AG09319 (cell line): ENCODE data around the gene GIPR.
"Not testable (repeated sequence)": the region's sequence is repeated elsewhere in the genome, so short reads cannot be mapped to it uniquely, and the experiment has no call there.

Experiments
- DNase-seq: peaks from one replicate; pipeline ENCODE4 v3.0.0-alpha.2; 2010; ENCODE audit warnings: low read depth; ENCODE audit errors: extremely low read depth
- CTCF ChIP-seq: IDR thresholded peaks from 2 replicates; pipeline ENCODE4 v1.5.1; 2011; ENCODE audit warnings: low read depth, mild to moderate bottlenecking, inconsistent platforms, low read length, moderate library complexity

GIPR gene

DNA sequence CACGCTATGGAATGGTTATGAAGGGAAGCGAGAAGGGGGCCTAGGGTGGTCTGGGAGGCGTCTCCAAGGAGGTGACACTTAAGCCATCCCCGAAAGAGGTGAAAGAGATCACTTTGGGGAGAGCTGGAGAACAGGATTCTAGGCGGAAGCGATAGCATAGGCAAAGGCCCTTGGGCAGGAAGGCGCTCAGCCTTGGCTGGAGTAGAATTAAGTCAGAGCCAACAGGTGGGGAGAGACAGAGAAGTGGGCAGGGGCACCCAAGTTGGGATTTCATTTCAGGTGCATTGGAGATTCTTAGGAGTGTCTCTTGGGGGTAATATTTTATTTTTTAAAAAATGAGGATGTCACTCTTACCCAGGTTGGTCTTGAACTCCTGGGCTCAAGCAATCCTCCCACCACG is 14.1 kb downstream of the GIPR start:
- DNase-seq: no peak
- TF ChIP-seq CTCF: no peak

GRCh38 chr19:45682908-45683307 is 14.9 kb downstream of the GIPR start:
- no peak for TF ChIP-seq CTCF
- no peak for DNase-seq

GRCh38 chr19:45685045-45685444 is 17.0 kb downstream of the GIPR start:
- DNase-seq: not testable (repeated sequence)

DNA sequence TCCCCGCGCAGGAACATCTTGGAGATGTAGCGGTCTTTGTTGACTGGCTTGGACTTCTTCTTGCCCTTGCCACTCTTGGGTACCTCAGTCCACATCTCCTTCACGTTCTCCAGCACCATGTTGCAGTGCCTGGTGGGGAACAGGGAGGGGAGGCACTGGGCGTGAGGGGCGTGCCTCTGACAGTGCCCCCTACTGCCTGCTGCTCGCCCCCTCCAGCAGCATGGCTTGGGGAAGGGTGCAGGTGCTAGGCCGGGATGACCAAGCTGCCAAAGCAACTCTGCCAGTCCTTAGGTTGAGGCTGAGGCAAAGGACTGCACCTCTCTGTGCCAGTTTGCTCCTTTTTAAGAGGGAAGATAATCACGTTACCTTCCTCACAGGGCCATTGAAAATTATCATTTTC is 19.6 kb downstream of the GIPR start:
- TF ChIP-seq CTCF: no peak
- no peak for DNase-seq

DNA sequence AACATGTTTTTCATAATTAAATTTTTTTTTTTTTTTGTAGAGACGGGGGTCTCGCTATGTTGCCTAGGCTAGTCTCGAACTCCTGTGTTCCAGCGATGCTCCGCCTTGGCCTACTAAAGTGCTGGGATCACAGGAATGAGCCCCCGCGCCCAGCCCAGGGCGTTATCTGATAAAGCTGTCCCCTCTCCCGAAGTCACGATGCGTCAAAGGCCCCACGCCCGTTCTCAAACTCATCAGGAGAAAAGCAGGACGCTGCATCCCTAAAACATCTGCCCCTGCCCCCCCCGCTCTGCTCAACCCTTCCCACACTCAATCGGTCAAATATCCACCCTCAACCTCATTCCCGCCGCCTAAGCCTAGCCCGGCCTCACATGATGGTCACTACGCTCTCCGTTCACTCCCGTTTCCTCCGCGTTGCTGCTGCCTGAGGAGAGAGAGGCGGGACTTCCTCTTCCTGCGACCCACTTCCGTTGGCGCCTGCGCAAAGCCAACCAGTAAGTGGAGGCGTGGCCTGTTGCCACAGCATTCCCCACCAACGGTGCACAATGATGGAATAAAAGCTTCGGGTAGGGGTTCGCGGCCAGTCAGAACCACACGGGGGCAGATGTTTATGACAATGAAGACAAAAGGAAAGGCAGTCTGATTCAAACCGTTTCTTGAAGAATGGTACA is 23.6 kb downstream of the GIPR start, which contains the start of gene SNRPD2:
Gene SNRPD2, minus strand, starts transcription at position 438 of the 671 bp plus-strand sequence. Its CDS starts 65 bp downstream, at position 373.
- no peak for TF ChIP-seq CTCF
- DNase-seq: peak; percentile 83

DNA sequence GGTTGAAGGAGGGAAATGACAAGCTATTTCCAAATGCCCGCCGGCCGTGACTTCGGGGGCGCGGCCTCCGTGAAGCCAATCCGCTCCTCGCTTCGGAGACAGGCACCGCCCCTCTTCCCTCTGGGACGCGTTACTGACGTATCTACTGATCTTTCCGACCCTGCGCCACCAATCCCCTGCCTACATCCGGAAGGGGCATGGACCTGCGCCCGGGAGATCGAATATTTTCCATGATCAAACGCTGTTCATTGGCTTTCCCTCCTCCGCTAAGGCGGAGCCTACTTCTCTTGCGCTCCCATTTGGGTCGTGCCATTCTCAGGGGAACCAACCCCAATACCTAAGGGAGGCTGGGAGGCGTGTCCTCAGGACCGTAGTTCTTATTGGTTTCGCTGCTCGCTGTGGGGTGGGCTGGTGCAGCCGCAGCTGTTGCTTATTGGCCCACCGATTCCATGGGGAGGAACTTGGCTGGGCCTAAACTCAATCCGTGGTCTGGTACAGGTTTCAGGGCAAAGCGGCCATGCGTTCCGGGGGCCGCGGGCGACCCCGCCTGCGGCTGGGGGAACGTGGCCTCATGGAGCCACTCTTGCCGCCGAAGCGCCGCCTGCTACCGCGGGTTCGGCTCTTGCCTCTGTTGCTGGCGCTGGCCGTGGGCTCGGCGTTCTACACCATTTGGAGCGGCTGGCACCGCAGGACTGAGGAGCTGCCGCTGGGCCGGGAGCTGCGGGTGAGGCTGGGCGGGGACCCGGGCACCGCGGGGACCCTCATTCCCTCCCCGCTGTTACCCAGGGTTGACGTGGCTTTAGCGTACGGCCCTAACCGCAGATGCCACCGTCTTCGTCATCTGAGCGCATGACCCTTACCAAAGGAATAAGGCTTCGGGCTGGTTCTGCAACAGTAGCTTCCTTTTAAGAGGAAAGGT is 24.4 kb downstream of the GIPR start, which contains the start of gene QPCTL:
Gene QPCTL, plus strand, starts transcription at position 480 of the 919 bp plus-strand sequence. Its CDS starts 38 bp downstream, at position 518.
- no peak; the same call in 1 of the 2 replicates for TF ChIP-seq CTCF

DNA sequence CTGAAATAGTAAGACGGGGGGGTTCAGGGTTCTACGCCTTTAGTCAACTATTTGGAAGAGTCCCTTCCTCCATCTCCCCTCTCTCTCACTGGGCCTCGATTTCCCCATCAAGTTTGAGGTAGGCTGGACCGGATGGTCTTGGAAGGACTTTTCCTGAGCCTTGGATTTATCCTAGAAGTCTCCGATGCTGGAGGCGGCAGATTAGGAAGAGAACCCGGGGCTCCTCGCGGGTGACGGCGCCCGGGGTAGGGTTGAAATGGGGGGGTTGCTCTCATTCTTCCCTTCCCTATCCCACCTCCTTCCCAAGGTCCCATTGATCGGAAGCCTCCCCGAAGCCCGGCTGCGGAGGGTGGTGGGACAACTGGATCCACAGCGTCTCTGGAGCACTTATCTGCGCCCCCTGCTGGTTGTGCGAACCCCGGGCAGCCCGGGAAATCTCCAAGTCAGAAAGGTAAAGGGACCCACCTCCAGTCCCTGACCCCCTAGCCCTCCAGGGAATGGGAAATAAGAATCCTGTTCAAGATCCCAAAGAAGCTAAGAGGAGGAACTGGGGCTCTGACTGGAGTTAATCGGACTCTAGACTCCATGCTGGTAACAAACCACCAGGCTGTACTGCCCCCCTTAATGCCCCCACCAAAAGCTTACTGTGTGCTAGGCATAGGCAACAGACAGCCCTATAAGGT is 25.2 kb downstream of the GIPR start:
- TF ChIP-seq CTCF: peak; percentile 96
- no peak for DNase-seq

More for the DNA sequence above, 24.4 kb downstream of the GIPR start, which contains the start of gene QPCTL:
- peak; percentile 99 for DNase-seq
